ENCODE measurements around the gene MICALL1.

DNA sequence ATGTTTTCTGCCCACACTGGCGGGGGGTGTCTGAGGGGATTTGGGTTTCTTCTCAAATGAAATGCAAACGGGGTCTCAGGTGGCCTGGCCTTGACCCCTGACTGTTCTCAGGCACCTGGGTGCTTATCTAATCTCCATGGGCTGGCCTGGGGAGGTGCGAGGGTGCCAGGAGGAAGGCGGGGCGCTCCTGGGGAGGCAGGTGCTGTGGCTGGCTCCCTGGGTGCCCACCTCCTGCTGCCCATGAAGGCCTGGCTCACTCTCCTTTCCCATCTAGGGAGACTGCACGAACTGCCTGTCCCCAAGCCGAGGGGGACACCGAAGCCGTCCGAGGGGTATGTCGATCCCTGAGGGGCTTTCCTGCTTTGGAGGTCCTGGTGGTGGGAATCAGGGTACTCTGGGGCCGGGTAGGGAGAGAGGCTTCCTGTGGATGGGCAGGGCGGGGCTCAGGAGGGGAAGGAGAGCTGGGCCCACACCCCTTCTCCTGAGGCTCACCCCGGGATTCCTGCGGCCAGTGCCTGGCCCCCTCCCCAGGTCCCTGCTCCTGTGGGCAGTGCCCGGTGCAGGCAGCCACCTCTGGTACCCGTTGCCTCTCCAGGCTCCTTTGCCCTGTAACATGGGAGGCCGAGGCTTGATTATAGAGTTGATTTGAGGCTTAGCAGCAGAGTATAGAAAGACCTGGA, 18.4 kb downstream of the MICALL1 start:
- no peak for TF ChIP-seq CTCF (IDR thresholded peaks at IDR 0.05)
- TF ChIP-seq POLR2A (IDR thresholded peaks at IDR 0.05): no peak
